ENCODE data around the gene LRP1.

LRP1 gene

DNA sequence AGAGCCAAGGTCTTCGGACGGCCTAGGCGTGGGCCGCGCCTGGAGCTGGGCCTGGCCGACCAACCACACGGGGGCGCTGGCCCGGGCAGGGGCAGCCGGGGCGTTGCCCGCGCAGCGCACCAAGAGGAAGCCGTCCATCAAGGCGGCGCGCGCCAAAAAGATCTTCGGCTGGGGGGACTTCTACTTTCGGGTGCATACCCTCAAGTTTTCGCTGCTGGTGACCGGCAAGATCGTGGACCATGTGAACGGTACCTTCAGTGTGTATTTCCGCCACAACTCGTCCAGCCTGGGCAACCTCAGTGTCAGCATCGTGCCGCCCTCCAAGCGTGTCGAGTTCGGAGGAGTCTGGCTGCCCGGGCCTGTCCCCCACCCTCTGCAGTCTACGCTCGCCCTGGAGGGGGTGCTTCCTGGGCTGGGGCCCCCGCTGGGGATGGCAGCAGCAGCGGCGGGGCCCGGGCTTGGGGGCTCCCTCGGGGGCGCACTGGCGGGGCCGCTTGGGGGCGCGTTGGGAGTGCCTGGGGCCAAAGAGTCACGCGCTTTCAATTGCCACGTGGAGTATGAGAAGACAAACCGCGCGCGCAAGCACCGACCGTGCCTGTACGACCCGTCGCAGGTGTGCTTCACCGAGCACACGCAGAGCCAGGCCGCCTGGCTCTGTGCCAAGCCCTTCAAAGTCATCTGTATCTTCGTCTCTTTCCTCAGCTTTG, 96.8 kb downstream of the LRP1 start:
- ChIA-PET CTCF (interaction anchor here (0.7 to 0.9 kb wide), 3 partner anchors 11 to 39 kb away, joined by 3 to 4 read pairs (median 4); no protein-coding TSS in a partner anchor), POLR2A (interaction anchor here (0.6 to 1.0 kb wide), 2 partner anchors 15 to 768 kb away, joined by 3 read pairs; no protein-coding TSS in a partner anchor)
- DNase-seq (ENCODE audit: extremely low spot score) = no peak
- TF ChIP-seq FOXK2 (IDR thresholded peaks at IDR 0.05) (no peak), CTBP1 (IDR thresholded peaks at IDR 0.05; ENCODE audit: borderline replicate concordance) (no peak), FOXM1 (IDR thresholded peaks at IDR 0.05; ENCODE audit: borderline replicate concordance) (no peak)

DNA sequence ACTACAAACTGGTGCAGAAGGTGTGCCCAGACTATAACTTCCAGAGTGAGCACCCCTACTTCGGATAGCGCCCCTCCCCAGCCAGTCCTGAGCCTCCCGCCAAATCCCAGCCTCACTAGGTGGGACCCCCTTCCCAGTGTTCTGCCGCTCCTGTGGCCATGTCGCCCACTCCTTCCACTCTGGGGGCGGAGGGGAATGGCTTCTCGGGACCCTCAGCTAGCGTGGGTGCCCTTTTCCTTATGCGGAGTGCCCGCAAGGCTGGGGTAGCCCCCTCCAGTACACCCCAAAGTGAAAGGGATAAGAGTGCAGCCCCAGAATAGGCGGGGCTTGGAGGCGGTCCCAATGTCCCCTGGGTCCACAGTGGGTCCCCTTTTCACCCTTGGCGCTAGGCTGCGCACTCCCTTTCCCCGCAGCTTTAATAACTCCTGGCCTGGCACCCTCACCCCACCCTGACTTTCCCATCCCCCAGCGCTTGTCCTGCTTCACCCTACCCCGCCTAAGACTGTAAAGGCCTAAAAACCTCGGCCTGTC, 97.5 kb downstream of the LRP1 start:
- no peak for DNase-seq (ENCODE audit: extremely low spot score)
- no peak for TF ChIP-seq NFRKB (IDR thresholded peaks at IDR 0.05)
- no peak for TF ChIP-seq BHLHE40 (IDR thresholded peaks at IDR 0.05; ENCODE audit: borderline replicate concordance)
- TF ChIP-seq ARNT (IDR thresholded peaks at IDR 0.05) = no peak
- no peak for TF ChIP-seq SP1 (IDR thresholded peaks at IDR 0.05)
- no peak for TF ChIP-seq TARDBP (IDR thresholded peaks at IDR 0.05)
- no peak for TF ChIP-seq FOXK2 (IDR thresholded peaks at IDR 0.05)
- TF ChIP-seq CTBP1 (IDR thresholded peaks at IDR 0.05; ENCODE audit: borderline replicate concordance) = no peak
- TF ChIP-seq ZNF384 (IDR thresholded peaks at IDR 0.05) = no peak
- TF ChIP-seq L3MBTL2 (conservative IDR thresholded peaks at IDR 0.05) = no peak
- TF ChIP-seq, protein P1, sequence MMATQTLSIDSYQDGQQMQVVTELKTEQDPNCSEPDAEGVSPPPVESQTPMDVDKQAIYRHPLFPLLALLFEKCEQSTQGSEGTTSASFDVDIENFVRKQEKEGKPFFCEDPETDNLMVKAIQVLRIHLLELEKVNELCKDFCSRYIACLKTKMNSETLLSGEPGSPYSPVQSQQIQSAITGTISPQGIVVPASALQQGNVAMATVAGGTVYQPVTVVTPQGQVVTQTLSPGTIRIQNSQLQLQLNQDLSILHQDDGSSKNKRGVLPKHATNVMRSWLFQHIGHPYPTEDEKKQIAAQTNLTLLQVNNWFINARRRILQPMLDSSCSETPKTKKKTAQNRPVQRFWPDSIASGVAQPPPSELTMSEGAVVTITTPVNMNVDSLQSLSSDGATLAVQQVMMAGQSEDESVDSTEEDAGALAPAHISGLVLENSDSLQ (IDR thresholded peaks at IDR 0.05) = no peak
- no peak for TF ChIP-seq LEF1 (IDR thresholded peaks at IDR 0.05; ENCODE audit: borderline replicate concordance)
- no peak for TF ChIP-seq FOXA1 (IDR thresholded peaks at IDR 0.05)
- TF ChIP-seq ELF4 (IDR thresholded peaks at IDR 0.05) = no peak
- TF ChIP-seq SUZ12 (IDR thresholded peaks at IDR 0.05) = no peak
- no peak for TF ChIP-seq FOXM1 (IDR thresholded peaks at IDR 0.05; ENCODE audit: borderline replicate concordance)
- ChIA-PET CTCF (interaction anchor here (1.0 to 2.7 kb wide), 3 partner anchors 8 to 17 kb away, joined by 5 to 18 read pairs (median 10); no protein-coding TSS in a partner anchor), POLR2A (interaction anchor here (2.3 kb wide), 1 partner anchor 12 kb away, joined by 9 read pairs; a partner anchor contains a TSS)

DNA sequence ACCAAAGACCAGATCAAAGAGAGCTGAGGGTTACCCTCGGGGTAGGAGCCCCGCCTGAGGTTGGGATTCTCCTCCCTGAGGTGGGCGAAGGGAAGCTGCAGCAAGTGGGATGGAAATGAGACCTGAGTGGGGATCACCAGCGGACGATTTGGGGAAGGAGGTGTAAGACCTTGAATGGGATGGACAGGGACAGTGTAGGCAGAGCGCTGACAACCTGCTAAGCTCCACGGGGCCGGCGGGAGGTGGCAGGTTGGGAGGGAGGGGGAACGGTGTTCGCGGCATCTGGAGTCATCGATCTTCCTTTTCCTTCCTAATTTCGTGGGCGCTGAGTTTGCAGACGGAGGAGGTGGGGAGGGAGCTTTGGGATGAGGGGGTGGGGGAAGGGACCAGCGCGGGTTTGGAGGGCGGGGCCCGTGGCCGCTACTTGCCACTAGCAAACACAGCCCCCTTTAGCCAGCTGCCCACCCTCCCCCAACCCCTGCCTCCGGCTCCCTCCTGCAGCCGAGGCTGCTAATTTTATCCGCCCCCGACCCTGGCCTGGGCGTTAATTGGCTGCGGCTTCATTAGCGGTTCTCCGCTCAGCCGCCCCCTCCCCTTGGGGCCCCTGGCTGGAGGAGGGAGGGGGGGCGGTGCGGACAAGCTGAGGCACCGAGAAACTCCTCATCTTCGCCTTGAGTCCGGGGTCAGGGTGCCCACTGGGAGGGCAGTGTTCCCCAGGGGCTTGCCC, 98.5 kb downstream of the LRP1 start:
- CTCF ChIA-PET = interaction anchor here (1.0 to 2.7 kb wide), 5 partner anchors 9 to 16 kb away, joined by 5 to 18 read pairs (median 9); a partner anchor contains a TSS
- TF ChIP-seq ZNF384 (IDR thresholded peaks at IDR 0.05) = no peak
- TF ChIP-seq CTBP1 (IDR thresholded peaks at IDR 0.05; ENCODE audit: borderline replicate concordance) = no peak
- TF ChIP-seq BHLHE40 (IDR thresholded peaks at IDR 0.05; ENCODE audit: borderline replicate concordance) = no peak
- no peak for TF ChIP-seq ELF4 (IDR thresholded peaks at IDR 0.05)
- TF ChIP-seq L3MBTL2 (conservative IDR thresholded peaks at IDR 0.05) = no peak
- TF ChIP-seq HDGF (IDR thresholded peaks at IDR 0.05; ENCODE audit: borderline replicate concordance) = no peak
- no peak for TF ChIP-seq LEF1 (IDR thresholded peaks at IDR 0.05; ENCODE audit: borderline replicate concordance)
- TF ChIP-seq TARDBP (IDR thresholded peaks at IDR 0.05) = no peak
- TF ChIP-seq FOXM1 (IDR thresholded peaks at IDR 0.05; ENCODE audit: borderline replicate concordance) = no peak
- TF ChIP-seq, protein P1 (IDR thresholded peaks at IDR 0.05) = no peak
- no peak for TF ChIP-seq NFRKB (IDR thresholded peaks at IDR 0.05)
- TF ChIP-seq ARNT (IDR thresholded peaks at IDR 0.05) = no peak
- TF ChIP-seq SP1 (IDR thresholded peaks at IDR 0.05) = no peak
- no peak for TF ChIP-seq FOXA1 (IDR thresholded peaks at IDR 0.05)
- no peak for TF ChIP-seq FOXK2 (IDR thresholded peaks at IDR 0.05)
- no peak for TF ChIP-seq SUZ12 (IDR thresholded peaks at IDR 0.05)
- POLR2A ChIA-PET = interaction anchor here (0.8 to 2.3 kb wide), 7 partner anchors 9 to 228 kb away, joined by 3 to 9 read pairs (median 4); partner anchors contain the start of genes INHBE, NEMP1 and NXPH4
- DNase-seq (ENCODE audit: extremely low spot score) = no peak

DNA sequence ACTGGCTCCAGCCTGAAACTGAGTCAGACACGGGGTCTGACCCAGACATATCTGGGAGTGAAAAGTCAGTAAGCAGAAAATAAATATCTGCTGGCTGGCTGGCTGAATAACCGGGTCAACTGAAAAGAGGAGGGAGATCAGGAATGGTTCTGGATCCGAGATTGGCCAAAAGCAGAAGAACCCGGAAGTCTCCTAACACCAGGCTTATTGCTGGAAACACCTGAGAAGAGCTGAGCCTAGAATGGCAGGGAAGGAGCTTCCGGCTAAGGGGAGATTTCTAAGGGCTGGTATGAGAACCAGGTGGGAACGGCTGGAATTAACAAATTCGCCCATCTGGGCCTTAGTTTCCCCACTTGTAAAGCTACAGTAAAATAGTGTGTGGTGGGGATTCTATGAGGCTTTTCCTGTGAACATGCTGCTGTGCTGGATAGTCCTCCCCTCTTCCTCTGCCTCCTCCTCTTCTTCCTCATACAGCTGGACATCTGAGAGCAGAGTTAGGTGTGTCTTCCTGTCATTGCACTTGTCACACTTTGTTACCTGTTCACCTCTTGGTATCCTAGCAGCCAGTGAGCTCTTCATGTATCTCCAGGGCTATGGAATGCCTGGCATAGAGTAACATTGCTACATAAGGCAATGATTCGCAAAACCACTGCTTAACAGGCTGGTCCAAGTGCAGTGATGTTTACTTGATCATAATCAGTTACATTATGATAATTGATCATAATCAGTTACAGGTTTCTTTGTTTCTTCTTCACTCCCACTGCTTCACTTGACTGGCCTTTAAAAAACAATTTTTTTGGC, 99.2 kb downstream of the LRP1 start:
- no peak for TF ChIP-seq FOXA1 (IDR thresholded peaks at IDR 0.05)
- no peak for TF ChIP-seq CTBP1 (IDR thresholded peaks at IDR 0.05; ENCODE audit: borderline replicate concordance)
- TF ChIP-seq ELF4 (IDR thresholded peaks at IDR 0.05) = no peak
- TF ChIP-seq FOXM1 (IDR thresholded peaks at IDR 0.05; ENCODE audit: borderline replicate concordance) = no peak
- TF ChIP-seq, protein P1 (IDR thresholded peaks at IDR 0.05) = no peak
- no peak for TF ChIP-seq HDGF (IDR thresholded peaks at IDR 0.05; ENCODE audit: borderline replicate concordance)
- no peak for TF ChIP-seq ZNF384 (IDR thresholded peaks at IDR 0.05)
- no peak for TF ChIP-seq LEF1 (IDR thresholded peaks at IDR 0.05; ENCODE audit: borderline replicate concordance)
- TF ChIP-seq SUZ12 (IDR thresholded peaks at IDR 0.05) = no peak
- TF ChIP-seq L3MBTL2 (conservative IDR thresholded peaks at IDR 0.05) = no peak
- TF ChIP-seq BHLHE40 (IDR thresholded peaks at IDR 0.05; ENCODE audit: borderline replicate concordance) = no peak
- no peak for TF ChIP-seq NFRKB (IDR thresholded peaks at IDR 0.05)
- TF ChIP-seq TARDBP (IDR thresholded peaks at IDR 0.05) = no peak
- no peak for TF ChIP-seq FOXK2 (IDR thresholded peaks at IDR 0.05)
- TF ChIP-seq ARNT (IDR thresholded peaks at IDR 0.05) = no peak
- POLR2A ChIA-PET = interaction anchor here (0.8 to 2.3 kb wide), 8 partner anchors 9 to 232 kb away, joined by 3 to 9 read pairs (median 4); partner anchors contain the start of genes GLI1, INHBE, NEMP1 and NXPH4
- no peak for DNase-seq (ENCODE audit: extremely low spot score)
- CTCF ChIA-PET = interaction anchor here (0.7 to 2.7 kb wide), 4 partner anchors 10 to 15 kb away, joined by 3 to 18 read pairs (median 9); a partner anchor contains a TSS

Data from HEK293T (cell line).